ENCODE results near the gene CENPX.
"Not testable (repeated sequence)": the region's sequence is repeated elsewhere in the genome, so short reads cannot be mapped to it uniquely, and the experiment has no call there.

CENPX gene

DNA sequence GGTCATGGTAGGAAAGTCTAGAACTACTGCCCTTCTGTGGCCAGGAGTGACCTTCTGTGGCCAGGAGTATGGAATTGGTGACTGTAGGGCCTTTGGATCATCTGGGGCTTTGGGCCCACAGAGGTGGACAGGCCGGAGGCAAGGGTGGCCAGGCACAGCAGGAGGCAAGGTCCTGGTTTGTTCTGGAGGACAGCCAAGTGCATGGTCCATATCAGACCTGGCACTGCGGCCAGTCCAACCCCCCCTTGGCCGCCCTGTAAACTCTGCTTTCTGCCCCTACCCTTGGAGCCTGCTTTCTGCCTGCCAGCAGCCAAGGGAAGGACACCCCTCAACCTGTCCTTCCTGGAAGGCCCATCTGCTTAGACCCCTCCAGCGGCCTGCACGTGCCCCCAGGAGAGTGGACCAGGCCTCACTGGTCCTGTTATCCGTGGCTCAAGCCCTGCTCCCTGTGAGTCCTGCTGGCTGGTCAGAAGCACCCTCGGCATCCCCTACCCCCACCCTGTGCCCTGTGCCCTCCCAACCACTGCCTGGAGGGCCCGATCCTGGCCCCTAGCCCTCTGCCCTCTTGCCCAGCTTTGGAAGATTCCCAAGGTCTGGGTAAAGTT is 17.1 kb upstream of the CENPX start:
- DNase-seq (ENCODE audit: low read depth) = no peak

DNA sequence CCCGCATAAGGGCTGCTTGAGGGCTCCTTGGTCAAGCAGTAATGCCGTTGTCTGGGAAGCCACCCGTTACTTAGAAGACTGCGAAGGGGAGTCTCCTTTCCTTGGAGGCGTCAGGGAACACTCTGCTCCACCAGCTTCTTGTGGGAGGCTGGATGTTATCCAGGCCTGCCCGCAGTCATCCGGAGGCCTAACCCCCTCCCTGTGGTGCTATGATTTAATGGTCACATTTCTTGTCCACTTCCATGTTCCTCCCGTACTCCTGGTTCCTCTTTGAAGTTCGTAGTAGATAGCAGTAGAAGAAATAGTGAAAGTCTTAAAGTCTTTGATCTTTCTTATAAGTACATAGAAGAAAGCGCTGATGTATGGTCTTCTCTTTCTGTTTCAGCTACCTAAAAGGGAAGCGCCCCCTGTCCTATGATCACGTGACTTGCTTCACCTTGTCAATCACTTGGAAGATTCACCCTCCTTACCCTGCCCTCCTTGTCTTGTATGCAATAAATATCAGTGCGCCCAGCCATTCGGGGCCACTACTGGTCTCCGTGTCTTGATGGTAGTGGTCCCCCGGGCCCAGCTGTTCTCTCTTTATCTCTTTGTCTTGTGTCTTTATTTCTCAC is 16.2 kb upstream of the CENPX start:
- DNase-seq (ENCODE audit: low read depth) = not testable (repeated sequence)

DNA sequence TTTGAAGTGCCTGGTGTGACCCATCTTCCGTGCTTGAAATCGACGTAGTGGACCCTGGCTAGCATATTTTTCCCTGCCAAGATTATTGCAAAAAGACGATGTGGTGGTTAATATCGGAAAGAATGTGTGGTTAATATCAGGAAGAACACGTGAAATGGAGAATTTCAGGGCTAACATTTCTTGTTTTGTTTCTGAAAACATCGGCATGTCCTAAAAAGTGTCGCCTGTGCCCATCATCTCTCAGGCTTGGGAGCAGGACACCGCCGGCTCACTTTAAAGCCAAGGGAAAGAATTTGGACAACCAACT is 15.2 kb upstream of the CENPX start:
- DNase-seq (ENCODE audit: low read depth) = no peak

DNA sequence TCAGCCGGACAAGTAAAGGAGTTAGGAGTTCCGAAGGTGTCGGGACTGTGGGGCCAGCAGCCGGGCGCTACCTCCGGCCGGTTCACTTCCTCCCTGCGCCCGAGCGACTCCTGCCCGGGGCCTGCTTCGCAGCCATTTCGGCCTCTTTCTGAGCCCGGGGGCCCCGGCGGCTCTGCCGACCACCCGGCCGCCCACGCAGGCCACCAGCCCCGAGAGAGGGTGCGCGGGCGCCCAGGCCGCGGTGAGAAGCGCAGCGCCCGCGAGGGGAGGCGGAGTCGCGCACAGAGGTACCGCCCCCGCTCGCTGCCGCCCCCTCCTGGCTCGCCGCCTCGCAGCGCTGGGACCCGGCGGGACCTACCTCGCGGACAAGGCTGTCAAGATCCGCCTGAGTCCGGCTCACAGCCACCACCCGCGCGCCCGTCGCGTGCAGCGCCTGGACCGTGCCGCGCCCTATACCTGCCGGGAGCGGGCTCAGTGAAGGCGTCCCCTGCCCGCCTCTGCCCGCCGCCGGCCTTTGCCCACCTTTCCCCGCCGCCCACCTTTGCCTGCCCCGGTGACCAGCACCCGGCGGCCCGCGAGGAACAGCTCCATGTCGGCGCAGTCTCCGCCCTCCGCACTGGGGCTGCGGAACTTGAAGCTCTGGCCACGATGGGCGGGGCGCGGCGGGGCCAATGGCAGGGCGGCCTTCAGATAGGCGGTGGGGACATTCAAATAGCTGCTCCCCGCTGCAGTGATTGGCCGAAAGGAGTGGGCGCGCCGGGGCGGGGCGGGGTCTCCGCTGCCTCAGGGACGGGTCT is 14.6 kb upstream of the CENPX start, which contains the start of gene DCXR:
TSS of gene DCXR (minus strand) at position 606 of the 797 bp plus-strand sequence. CDS start at position 591, 15 bp downstream.
- DNase-seq (ENCODE audit: low read depth) = peak; percentile 92

DNA sequence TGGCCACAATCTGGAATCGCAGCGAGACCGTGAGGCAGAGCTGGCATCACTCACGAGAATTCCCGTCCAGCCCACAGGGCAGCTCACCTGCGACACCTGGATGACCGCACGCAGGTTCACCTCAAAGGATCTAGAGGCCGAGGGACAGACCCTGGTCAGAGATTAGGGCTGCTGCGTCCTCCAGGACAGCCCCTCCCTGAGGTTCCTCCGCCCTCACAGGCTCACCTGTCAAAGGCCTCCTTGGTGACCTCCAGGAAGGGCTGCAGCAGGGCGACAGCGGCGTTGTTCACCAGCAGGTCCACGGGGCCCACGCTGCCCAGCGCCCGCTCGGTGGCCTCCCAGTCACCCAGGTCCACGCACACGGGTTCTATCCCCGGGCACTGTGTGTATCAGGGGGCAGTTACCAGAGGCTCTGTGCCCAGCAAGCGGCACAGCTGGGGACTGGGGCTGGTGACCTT is 14.0 kb upstream of the CENPX start:
- DNase-seq (ENCODE audit: low read depth) = no peak

DNA sequence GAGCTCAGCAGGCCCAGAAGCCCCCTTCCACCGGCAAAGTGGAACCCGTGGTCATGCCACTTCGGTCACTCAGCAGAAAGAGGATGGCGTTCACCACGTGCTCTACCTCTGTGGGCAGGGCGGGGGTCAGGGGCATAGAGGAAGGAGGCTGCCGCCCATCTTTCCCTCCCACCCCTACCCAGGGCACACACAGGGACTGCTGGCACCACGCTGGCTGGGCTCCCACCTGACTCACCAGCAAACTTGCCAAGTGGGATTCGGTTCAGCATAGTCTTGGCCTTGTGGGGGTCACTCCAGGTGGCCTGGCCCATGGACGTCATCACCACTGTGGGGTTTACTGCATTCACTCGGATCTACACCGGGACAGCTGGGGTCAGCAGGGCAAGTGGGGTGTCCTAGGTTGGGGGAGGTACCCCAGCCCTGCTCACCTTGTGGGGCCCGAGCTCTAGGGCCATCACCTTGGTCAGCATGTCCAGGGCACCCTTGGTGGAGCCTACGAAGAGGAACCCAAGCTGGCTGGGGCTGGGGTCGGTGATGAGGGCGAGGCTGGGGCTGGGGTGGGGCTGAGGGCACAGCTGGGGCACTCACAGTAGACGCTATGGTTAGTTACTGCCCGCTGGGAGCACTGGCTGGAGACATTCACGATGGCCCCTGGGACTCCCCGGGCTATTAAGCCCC is 13.4 kb upstream of the CENPX start:
- DNase-seq (ENCODE audit: low read depth) = no peak

DNA sequence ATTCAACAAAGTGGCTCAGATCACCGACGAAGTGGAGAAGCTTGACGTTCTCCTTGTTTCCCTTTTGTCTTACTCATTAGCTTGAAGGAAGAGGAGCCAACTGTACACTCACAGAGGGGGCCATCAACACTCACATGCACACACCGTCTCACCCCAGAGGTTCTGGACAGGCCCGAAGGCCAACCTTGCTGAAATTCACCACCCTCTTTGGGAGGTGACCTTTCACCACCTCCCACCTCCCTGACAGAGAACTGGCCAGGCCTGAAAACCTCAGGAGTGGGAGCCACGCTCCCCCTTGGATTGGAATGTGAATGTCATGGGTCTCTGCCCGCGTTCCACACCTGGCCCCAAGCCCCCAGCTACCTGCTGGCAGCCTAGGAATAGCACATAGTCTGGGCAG is 12.8 kb upstream of the CENPX start:
- no peak for DNase-seq (ENCODE audit: low read depth)

DNA sequence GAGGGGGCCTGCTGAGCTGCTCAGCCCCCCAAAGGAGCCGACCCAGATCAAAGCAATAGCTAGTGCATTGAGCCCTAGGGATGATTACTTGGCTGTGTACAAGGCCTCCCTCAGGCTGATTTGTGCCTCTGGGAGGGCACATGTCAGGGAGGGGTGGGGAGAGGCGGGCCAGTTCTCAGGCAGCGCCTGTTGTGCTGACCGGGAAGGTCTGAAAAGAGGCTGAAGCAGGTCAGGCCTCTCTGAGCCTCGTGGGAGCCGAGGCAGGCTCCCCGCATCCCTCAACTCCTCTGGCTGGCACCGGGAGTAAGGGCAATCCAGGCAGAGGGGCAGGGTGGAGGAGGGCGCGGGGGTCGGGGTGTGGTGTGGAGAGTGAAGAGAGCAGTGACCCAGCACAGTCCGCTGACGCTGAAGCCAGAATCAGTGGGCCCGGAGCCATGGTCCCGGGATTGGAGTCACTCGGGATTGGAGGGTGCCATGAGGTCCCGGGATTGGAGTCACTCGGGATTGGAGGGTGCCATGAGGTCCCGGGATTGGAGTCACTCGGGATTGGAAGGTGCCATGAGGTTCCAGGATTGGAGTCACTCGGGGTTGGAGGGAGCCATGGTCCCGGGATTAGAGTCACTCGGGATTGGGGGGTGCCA is 11.8 kb upstream of the CENPX start:
- no peak for DNase-seq (ENCODE audit: low read depth)

DNA sequence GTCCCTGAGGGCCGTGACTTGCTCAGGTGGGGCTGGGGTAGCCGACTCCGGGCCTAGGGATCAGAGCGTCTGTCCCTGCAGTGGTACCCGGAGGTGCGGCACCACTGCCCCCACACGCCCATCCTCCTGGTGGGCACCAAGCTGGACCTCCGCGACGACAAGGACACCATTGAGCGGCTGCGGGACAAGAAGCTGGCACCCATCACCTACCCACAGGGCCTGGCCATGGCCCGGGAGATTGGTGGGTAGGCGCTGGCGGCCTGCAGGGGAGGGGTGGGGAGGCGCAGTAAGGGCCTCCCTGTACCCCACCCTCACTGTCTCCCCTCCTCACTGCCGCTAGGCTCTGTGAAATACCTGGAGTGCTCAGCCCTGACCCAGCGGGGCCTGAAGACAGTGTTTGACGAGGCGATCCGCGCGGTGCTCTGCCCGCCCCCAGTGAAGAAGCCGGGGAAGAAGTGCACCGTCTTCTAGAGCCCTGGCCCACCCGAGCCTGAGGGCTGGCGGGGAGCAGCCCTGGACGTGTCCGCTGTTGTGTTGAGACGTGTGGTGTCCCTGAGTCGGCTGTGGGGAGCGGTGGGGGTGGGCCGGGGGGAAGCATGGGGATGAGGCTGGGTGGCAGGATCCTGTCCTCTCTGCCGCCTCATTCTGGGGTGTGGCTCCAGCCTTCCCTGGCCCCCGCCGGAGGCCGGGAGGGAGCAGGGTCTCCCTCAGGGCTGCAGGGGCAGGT is 10.8 kb upstream of the CENPX start:
- no peak for DNase-seq (ENCODE audit: low read depth)

DNA sequence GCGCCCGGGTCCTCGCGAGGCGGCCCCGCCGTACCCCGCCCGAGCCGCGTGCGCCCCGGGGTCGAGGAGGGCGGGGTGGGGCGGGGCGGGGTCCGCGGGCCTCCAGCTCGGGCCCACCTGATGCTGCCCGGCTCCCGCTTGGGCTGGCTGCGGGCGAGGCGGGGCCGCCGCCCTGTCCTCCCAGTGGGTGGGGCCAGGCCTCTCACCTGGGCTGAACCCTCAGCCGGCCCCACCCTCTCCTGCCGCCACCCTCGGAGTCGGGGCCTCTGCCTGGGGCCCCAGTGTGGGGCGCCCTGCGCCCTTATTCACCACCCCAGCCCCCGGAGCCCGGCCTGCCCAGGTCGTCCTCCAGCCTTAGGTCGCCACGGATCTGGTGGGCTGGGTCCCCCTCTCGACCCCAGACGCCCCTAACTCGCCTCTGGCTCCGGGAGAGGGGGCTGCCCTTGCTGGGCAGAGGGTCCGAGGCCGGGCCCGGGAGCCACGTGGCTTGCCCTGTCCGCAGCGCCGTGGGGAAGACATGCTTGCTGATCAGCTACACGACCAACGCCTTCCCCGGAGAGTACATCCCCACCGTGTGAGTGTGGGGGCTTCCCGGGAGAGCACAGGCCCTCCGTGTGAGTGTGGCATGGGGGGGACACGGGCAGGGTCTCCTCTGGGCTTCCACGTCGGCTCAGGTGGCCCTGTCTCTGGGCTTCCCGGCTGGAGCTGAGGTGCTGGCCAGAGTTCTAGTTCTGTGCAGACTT is 9.4 kb upstream of the CENPX start:
- no peak for DNase-seq (ENCODE audit: low read depth)

DNA sequence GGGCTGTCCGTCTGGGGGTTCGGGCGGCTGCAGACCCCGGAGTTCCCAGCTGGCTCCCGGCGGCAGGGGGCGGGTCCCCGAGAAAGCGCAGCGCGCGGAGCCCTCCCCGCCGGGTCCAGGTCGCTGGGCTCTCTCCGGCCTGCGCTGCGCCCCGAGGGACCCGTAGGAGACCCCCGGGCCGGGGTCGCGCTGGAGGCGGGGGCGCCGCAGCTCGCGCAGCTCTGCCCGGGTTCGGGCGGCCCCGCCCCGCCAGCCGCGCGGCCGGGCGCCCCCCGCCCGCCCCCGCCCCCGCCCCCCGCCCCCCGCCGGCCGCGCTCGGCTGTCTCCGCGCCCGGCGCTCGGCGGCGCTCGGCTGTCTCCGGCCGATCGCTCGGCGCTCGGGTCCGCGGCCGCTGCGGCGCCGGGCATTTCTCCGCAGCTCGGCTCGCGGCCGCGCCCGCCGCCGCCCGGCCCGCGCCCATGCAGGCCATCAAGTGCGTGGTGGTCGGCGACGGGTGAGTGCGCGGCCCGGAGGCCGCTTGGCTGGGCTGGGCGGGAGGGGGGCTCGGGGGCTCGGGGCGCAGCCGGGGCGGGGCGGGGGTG is 8.7 kb upstream of the CENPX start, which contains the start of gene RAC3:
TSS of gene RAC3 (plus strand) at position 376 of the 582 bp plus-strand sequence. CDS start at position 460, 84 bp downstream.
- DNase-seq (ENCODE audit: low read depth) = no peak

DNA sequence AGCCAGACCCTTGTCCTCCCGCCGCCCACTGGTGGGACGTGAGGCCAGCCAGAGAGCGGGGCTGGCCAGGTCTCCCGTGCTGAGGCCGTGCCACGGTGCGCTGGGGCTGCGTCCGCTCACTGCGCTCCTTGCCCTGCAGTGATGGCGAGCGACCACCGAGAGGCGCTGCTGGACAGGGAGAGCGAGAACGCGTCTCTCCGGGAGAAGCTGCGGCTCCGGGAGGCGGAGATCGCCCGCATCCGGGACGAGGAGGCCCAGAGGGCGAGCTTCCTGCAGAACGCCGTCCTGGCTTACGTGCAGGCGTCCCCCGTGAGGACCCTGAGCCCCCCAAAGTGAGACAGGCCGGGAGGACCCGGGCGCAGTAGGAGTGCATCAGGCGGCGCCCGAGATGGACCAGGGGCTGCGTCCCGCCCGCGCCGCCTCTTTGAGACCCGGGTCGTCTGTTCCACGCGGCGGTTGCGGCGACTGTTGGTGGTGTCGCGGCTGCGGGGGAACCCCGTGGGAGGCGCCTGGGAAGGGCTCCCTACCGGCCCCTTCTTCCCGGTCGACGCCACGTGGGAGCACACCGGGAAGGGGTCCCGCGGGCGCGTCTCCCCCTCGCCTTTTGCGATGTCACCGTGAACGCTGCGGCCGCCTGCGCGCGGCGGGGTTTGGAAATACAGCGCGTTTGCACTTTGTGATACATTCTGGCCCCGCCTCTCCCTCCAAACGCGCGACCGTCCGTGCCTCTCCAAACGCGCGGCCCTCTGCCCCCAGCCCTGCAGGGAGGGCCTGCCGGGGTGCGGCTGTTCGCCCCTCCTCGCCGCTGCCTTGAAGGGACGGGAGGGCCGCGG is 8.0 kb upstream of the CENPX start:
- DNase-seq (ENCODE audit: low read depth) = peak; percentile 74

DNA sequence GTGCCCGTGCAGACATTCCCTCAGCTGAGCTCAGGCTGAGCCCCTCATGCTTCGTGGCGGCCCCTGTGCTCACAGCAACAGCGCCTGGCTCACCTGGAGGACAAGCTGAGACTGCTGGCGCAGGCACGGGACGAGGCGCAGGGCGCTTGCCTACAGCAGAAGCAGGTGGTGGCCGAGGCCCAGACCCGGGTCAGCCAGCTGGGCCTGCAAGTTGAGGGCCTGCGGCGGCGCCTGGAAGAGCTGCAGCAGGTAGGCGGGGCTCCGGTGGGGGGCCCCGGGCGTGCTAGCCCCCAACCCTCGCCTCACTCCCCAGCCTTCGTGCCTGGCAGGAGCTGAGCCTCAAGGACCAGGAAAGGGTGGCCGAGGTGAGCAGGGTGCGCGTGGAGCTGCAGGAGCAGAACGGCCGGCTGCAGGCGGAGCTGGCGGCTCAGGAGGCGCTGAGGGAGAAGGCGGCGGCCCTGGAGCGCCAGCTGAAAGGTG is 7.4 kb upstream of the CENPX start:
- DNase-seq (ENCODE audit: low read depth) = no peak

DNA sequence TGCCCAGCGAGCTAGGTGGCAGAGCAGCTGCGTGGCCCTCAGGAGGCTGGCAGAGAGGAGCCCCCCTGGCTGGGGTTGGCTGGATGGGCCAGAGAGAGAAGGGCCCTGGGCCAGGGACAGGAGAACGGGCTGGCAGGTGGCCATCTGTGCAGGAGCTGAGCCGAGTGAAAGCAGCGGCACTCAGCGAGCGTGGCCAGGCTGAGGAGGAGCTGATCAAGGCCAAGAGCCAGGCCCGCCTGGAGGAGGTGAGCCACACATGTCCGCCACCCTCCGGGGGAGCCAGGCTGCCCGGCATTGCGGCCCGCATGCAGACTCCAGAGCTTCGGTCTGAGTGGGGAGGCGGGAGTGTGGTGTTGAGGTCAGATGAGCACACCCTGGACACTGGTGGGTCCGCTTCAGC is 6.7 kb upstream of the CENPX start:
- DNase-seq (ENCODE audit: low read depth) = no peak

DNA sequence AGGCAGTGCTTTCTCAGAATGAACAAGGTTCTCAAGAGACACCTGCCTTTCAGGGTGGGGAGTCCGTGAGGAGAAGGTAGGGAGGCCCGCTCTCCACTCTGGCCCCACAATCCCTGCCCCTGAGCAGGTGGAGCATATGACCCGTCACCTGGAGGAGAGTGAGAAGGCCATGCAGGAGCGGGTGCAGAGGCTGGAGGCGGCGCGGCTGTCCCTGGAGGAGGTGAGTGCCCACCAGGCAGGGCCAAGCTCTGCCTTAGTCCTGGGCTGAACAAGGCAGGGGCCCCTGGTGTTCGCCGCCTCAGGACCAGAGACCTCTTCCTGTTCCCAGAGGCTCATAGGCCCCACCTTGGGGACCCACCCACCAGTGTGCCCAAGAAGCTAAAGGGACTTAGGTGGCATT is 6.3 kb upstream of the CENPX start:
- no peak for DNase-seq (ENCODE audit: low read depth)

DNA sequence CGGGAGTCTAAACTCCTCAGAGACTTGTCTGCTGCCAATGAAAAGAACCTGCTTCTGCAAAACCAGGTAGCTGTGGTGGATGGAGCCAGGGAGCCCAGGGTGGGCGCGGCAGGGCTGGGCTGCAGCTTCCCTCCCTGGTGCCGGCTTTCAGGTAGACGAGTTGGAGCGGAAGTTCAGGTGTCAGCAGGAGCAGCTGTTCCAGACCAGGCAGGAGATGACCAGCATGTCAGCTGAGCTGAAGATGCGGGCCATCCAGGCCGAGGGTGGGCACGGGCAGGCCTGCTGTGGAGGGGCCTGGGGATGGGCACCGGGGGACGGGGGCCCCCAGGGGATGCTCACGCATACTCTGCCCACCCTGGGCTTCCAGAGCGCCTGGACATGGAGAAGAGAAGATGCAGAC is 5.6 kb upstream of the CENPX start:
- DNase-seq (ENCODE audit: low read depth) = no peak

DNA sequence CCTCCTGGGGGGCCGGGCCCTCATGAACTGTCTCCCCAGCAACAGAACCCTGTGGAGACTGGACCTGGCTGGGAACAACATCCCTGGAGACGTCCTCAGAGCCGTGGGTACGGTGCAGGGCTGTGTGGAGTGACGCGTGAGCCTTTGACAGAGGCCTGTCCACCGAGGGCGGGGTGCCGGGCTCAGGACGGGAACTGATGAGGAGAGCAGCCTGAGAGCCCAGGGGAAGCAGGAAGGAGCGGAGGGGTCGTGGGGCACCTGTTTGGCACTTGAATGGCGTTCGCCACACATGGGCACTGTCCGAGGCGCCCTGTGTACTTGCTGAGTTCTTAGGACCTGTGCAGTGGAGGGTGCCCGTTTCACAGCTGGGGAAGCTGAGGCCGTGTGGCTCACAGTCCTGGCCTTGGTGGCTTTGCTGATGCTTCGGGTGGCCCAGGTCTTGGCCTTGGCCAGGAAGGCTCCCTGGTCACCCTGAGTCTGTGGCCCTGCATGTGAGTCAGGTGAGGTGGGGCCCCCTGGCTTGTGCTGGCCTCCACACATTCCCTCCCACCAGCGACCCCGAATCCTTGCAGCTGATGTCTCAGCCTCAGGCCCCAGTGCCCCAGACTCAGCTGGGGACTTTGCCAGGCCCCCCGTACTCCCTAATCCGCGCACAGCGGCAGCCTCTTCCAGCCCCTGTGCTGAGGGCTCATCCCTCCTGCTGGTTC is 2.9 kb upstream of the CENPX start:
- DNase-seq (ENCODE audit: low read depth) = no peak

DNA sequence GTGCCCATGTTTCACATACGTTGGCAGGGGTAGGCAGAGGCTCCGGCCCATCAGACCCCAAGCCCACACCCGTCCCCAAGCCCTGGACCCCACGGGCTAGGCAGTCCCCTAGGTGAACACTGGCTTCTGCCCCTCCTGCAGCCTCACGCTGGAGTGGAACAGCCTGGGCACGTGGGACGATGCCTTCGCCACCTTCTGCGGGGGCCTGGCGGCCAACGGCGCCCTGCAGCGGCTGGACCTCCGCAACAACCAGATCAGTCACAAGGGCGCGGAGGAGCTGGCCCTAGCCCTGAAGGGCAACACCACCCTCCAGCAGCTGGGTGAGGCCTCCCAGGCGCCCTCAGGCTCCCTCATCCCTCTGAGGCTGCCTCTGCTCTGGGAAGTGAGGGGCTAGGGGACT is 2.2 kb upstream of the CENPX start:
- DNase-seq (ENCODE audit: low read depth) = no peak

All from fibroblast of the conjunctiva (primary cell).